NCI-H2196 (cell line): ENCODE measurements around the gene OPTC.

Experiments used
- DNase-seq: peaks from one replicate; lab custom pipeline; 2025; ENCODE audit not compliant: unreplicated experiment; lab: John Stamatoyannopoulos, UW

Gene OPTC

DNA sequence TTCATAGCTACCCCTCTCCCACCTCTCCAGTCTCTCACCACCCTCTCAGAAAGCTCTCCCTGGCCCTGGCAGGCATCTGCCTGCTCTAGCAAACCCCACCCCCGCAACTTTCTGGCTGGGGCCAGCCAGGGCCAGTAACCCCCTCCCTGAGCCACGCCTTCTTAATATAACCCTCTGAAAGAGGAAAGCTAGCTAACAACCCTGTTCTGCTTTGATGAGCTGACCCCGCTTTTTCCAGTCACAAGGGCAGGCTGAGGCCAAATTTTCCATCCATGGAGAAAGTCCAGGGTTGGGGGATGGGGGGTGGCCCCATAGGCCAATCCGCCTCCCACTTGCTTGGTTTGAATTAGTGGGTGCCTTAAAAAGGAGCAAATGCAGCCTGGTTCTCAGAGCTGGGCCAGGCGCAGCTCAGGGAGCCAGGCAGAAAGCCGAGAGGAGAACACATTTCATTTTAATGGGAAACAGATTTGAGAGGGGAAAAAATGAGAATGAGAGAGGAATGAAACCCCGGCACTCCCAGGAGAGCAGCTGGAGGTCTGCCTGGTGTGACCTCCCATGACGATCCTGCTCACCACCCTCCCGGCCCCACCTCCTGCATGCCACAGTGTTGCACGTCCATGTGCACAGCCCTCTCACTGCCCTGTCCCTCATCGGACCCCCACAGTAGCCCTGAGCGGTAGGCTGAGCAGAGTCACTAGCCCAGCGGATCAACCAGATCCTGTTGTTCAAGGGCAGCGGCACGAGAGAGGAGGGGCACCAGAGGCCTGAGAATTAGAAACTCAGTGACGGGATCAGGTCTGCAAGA is 62.3 kb downstream of the OPTC start:
- no peak for DNase-seq

GRCh38 chr1:203557390-203557789 is 63.4 kb downstream of the OPTC start:
- DNase-seq: no peak

DNA sequence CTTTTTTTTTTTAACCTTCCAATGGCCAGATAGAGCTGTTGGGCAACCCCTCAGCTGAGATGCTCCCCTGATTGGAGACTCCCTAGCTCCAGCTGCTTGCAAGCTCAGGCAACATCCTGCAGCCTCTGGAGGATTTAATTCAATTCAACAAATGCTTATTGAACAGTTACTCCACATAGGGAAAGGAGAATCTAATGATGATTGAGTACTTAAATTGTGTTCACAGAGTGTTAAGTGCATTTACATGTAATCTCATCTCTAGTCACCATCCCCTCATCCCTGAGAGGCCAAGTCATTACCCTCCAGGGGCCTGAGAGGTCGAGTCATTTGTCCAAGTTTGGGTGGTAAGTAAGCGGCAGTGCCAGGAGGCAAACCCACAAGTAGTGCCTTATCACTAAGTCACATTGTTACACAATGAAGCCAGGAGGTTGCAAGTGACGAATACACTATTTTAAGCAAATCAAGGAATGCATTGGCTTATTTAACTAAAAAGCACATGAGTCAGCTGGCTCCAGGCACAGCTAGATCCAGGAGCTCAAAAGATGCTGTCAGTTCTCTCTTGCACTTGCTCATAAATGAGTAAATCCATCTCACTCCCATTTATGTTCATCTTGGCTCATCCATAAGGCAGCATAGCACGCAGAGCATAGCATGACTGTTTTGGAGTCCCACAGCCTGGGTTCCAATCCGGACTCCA is 64.3 kb downstream of the OPTC start:
- DNase-seq: no peak
